ENCODE data around the gene HOOK2.
A peak's percentile ranks its signal among the peaks of the same experiment; 100 is the strongest.

The HOOK2 gene

DNA sequence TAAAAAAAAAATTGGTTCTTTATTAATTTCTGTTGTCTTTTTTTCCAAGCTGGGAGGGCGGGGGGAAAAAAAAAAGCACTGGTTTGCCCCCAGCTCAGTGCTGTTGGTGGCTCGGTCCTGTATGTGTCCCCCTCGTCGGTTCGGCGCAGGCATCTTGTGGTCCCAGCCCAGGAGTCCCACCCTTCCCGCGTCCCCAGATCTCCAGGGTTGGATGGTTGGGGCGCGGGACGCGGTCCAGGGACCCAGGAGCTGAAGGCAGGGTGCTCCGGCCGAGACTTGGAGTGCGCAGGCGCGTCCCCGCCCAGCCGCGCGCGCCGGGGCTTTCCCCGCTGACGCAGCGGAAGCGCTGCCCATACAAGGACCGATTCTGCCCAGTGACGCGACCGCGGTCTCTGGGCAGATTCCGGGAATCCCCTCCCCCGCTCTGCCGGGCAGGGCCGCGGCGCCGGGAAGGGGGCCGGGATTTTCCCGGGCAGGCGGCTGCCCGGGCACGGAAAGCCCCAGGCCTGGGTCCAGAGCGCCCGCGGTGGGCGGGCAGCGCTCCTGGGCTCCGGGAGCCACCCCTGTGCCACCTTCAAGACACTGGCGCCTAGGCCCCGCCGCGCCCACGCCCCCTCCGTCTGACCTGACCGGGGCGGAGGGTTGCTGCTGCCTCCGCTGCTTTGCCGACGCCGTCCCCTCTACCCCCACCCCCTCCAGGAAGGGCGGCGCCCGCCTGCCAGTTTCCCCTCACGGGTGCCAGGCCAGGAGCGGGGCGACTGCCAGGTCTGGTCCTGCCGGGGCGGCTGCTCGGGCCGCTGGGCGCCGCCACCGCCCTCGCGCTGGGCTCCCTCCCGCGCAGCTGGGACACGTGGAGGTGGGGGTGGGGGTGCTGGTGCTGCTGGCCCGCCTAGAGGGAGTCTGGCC lies 18.2 kb upstream of the HOOK2 start:
- peak; percentile 95 for DNase-seq

DNA sequence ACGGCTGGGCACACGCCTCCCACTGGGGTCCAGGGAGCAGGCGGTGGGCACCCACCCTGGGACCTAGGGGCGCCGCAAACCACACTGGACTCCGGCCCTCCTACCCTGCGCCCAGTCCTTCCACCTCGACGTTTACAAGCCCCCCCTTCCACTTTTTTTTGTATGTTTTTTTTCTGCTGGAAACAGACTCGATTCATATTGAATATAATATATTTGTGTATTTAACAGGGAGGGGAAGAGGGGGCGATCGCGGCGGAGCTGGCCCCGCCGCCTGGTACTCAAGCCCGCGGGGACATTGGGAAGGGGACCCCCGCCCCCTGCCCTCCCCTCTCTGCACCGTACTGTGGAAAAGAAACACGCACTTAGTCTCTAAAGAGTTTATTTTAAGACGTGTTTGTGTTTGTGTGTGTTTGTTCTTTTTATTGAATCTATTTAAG lies 17.5 kb upstream of the HOOK2 start:
- DNase-seq = no peak

DNA sequence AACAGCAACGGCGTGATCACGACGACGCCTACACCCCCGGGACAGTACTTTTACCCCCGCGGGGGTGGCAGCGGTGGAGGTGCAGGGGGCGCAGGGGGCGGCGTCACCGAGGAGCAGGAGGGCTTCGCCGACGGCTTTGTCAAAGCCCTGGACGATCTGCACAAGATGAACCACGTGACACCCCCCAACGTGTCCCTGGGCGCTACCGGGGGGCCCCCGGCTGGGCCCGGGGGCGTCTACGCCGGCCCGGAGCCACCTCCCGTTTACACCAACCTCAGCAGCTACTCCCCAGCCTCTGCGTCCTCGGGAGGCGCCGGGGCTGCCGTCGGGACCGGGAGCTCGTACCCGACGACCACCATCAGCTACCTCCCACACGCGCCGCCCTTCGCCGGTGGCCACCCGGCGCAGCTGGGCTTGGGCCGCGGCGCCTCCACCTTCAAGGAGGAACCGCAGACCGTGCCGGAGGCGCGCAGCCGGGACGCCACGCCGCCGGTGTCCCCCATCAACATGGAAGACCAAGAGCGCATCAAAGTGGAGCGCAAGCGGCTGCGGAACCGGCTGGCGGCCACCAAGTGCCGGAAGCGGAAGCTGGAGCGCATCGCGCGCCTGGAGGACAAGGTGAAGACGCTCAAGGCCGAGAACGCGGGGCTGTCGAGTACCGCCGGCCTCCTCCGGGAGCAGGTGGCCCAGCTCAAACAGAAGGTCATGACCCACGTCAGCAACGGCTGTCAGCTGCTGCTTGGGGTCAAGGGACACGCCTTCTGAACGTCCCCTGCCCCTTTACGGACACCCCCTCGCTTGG lies 16.9 kb upstream of the HOOK2 start:
- peak; percentile 73 for DNase-seq

DNA sequence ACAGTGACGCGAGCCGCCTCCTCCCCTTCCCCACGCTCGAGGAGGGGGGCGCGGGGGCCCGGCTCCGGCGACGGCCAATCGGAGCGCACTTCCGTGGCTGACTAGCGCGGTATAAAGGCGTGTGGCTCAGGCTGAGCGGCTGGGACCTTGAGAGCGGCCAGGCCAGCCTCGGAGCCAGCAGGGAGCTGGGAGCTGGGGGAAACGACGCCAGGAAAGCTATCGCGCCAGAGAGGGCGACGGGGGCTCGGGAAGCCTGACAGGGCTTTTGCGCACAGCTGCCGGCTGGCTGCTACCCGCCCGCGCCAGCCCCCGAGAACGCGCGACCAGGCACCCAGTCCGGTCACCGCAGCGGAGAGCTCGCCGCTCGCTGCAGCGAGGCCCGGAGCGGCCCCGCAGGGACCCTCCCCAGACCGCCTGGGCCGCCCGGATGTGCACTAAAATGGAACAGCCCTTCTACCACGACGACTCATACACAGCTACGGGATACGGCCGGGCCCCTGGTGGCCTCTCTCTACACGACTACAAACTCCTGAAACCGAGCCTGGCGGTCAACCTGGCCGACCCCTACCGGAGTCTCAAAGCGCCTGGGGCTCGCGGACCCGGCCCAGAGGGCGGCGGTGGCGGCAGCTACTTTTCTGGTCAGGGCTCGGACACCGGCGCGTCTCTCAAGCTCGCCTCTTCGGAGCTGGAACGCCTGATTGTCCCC lies 16.1 kb upstream of the HOOK2 start, which contains the start of gene JUNB:
Gene JUNB (plus strand): TSS at position 142 of the 706 bp plus-strand sequence. CDS start 286 bp downstream, at position 428.
- DNase-seq = peak; percentile 98

DNA sequence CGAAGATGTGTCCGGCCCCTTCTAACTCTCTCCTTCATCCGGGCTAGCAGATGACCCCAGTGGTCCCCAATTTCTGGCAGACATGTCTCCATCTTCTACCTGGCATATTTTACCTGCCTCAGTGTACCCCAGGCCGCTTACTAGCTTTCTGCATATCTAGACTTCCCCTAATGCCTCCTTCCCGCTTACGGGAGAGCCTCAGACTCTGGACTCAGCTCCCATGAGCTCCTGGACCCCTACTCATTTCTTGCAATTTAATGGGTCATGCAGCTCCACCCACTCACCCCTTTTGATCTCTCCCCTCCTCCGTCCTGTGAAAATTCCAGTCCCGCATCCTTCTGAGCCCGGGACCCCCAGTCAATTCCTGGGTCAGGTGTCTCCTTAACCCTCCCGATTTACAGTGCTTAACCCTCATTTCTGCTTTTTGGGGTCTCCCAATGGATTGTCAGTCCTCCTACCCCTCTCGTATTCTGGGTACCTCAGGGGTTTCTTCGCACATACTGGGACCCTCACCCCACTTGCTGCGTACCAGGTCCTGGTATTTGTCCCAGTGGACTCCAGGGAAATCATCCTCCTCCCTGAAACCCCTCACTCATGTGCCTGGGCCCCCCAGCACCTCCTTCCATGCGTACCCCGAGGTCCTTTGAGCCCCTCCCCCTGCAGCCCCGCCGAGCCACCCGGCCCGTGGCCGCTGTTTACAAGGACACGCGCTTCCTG lies 15.4 kb upstream of the HOOK2 start:
- DNase-seq = no peak

DNA sequence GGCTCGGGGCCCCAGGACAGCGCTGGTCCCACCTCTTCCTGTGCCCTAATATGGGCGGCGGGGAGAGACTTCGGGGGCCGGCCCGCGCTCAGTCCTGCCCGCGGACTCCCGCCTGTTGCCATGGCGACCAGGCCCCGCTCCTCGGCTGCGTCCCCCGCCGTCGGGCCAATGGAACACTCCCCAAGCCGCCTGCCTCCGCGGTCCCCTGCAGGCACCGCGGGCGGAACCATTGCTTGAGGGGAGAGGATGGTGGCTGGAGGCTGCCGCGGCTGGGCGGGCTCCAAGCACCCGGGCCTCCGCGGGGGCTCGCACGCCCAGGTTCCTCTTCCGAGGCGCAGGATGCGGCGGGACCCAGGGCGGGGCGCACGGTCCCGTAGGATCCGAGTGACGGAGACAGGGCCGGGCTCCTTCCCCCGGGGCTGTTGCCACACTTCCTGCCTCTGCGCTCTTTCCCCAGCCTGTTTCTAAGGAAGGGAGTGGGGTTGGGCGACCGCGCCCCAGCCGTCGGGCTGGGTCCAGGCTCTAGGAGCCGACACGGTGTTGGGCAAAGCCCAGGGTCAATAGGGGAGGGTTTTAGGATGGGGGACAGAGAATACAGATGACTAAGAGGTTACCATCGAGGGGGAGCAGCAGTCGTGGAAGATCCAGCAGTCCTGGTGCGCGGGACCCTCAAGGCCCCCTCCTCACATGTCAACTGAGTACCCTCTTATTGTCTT lies 14.7 kb upstream of the HOOK2 start:
- DNase-seq = peak; percentile 97

DNA sequence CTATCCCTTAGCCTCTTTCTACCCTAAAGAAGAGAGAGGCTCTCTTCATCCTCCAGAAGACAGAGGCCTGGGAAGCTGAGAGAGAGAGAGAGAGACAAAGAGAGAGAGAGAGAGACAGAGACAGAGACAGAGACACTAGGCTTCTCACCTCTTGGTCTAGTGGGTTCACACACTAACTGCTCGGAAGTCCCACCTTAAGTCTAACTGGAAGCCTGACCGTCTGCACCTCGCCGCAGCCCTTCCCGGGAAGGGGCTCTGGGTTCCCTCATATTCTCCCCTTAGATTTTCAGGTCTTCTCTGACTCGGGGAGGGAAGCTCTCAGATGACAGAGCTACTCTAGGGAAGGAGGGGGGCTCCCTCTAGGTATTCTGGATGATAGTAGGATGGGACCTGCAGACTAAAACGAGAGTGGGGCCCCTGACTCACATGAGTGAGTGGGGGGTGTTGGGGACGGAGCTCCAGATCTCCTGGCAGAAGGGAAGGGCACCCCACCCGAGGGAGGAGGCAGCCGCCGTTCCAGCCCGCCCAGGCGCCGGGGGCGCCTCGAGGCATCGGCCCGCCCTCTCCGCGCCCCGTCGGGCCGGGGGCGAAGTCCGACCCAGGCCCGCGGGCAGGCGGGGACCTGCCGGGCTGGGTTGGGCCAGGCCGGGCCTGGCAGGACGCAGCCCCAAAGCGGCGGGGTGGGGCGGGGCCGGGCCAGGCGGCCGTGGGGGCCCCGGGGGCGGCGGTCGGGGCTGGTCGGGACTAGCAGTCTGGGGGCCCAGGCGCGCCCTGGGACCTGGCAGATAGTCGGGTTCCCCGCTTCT lies 13.9 kb upstream of the HOOK2 start:
- peak; percentile 39 for DNase-seq

DNA sequence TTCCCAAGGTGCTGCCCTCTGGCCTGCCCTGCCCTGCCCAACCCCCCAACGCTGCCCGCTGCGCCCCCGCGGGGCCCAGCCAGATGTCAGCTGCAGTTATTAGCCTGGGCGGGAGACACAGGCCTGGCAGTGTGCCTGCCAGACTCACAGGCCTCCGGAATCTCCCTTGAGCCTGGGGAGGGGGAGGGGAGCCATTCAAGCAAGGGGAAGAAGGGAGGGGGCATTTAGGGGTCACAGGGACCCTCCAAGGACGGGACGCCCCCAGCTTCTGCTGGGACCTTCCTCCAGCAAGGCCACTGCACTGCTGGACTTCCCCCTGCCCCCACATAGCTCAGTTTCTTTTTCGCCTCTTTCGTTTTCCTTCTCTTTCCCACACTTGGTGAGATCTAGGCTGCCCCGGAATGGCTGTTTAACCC lies 13.3 kb upstream of the HOOK2 start:
- peak; percentile 63 for DNase-seq

DNA sequence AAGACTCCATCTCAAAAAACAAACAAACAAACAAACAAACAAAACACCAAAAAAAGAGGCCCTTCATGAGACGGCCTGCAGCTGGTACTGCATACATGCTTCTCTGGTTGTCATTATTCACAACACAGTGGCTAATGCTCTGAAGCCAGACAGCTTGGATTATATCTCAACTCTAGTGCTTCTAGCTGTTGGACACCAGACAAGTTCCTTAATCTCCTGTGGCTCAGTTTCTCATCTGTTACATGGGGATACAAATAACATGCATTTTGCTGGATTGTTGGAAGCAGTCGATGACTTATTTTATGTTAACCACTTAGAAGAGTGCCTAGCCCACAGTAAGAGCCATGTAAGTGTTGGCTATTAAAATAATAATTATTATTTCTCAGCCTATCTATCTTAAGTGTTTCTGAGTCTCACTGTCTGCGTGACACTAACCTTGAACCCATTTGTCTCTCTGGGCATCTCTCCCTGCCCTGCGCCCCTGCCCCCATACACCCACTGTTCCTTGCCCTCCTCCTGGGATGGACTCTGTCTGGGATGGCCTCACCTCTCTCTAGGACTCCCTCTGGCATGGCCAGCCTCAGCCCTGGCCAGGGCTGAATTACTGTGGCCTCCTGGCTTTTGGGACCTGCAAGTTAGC lies 12.8 kb upstream of the HOOK2 start:
- DNase-seq = no peak

DNA sequence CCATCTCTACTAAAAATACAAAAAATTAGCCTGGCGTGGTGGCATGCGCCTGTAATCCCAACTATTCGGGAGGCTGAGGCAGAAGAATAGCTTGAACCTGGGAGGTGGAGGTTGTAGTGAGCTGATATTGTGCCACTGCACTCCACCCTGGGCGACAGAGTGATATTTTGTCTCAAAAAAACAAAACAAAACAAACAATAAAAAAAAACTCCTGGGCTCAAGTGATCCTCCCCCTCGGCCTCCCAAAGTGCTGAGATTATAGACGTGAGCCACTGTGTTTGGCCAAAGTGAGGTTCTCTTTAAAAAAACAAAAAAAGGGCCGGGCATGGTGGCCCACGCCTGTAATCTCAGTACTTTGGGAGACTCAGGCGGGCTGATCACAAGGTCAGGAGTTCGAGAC lies 12.1 kb upstream of the HOOK2 start:
- DNase-seq = no peak

DNA sequence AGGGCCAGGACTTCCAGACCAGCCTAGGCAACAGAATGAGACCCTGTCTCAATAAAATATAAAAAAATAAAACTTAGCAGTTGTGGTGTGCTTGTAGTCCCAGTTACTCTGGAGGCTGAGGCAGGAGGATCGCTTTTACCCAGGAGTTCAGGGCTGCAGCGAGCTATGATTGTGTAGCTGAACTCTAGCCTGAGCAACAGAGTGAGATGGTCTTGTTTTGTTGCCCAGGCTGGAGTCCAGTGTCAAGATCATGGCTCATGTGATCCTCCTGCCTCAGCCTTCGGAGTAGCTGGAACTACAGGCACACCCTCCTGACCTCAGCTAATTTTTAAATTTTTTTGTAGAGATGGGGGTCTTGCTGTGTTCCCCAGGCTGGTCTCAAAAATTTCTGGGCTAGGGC lies 11.6 kb upstream of the HOOK2 start:
- DNase-seq = no peak

DNA sequence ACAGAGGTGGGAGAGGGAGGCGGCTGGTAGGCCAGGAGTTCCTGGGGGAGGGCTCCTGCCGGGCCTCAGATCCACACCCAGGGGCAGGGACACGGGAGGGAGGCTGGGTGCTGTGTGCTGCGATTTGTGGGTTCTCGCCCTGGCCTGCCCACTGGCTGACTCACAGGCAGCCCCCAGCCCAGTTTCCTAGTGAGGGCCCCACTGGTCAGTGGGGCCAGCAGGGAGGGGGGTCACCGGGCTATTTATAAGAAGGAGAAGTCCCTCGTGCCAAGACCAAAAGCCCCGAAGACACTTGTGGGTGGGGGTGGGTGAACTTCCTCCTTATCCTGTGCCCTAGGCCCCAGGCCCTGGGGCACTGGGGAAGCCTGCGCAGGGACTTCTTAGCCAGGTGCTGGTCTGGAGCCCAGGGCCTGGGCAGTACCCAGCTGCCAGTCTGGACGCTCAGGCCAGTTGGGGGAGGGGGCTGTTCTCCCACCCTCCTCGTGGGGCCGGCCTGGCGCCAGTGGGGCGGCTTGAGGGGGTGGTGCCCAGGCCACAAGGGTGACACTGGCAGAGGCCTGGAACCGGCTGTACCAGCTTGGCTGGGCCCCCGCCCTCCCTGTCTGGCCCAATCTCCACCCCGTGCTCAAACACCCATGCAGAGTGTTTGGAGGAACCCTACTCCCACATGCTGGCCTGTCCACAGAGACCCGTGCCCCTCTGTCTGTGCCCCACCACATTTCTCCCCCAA lies 11.0 kb upstream of the HOOK2 start:
- peak; percentile 38 for DNase-seq

DNA sequence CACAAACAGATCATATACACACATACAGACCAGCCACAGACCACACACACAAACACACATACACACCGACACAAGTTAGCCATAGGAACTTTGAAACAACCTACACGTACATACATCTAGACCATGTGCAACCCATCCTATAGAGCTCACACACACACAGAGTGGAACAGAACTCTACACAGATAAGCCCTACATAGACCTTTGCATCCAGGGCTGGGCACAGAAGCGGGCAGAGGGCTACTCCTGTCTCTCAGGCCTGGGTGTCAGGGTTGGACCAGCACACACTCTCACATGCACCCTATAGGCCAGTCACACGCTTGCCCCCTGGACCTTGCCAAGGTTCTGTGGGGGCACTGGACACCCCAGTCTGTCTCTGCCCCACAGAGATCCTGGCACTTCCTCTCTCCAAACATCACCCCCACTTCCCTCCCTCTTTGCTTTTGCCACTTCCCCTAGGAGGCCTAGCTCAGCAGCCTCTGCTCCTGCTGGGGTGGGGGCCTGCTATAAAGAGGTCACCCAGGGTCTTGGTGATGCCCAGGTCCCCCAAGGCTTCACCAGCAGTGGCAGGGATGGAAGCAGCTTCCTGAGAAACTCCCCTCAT lies 10.2 kb upstream of the HOOK2 start:
- DNase-seq = no peak

DNA sequence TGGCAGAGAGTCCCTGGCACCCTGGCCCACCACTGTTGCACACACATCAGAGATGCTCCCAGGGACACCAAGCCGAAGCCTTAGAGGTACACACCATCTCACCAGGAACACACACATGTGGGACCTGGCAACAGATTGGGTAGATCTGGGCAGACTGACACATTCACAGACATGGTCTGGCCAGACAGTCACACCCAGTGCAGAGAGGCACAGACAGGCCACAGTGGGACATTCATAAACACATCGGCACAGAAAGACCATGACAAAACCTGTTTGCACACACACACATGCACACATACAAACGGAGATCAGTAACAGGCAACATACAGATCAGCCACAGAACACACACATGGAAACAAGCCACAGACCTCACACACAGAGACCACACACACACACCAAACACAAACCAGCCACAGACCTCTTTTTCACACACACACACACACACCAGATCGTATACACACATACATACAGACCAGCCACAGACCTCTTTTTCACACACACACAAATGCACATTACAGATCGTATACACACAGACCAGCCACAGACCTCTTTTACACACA lies 9.6 kb upstream of the HOOK2 start:
- DNase-seq = peak; percentile 77

DNA sequence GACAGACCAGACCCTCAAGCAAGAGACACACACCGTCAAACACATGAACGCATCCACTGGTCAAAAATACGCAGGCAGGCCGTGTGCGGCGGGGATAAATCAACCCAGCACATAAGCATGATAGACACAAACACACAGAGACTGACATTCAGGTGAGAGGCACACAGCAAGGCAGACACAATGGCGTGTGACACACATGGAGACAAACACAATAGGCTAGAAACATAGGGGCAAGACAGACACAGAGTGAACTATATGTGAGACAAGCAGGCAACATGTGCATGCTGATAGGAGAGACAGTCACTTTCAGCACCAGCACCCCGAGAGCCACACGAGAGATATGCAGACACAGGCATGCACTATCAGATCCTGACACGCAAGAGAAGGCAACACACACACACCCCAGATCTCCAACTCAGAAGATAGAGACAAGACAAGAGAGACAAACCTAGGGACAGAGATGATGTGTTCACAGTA lies 9.1 kb upstream of the HOOK2 start:
- DNase-seq = peak; percentile 45

DNA sequence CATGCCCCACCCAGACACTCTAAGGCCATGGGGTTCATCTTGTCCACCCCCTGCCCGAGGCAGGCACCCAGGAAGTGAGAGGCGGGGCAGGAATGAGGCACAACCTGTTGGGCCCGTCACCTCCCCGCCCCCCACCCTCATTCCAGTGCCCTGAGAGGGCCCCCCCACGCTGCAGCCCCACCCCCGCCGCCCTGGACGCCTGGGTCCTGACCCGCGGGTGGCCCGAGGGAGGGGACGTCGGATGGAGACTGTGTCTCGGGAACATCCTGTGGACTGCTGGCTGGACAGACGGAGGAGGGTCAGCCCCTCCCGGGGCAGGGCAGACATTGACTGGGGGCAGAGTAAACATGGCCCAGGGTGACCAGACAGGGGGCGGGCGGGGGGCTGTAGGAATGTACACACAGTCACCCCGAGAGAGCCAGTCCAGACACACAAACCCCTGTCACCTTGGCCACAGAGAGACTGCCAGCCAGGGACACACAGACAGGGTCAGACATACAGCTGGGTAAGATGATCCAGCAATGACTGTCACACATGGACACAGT lies 8.6 kb upstream of the HOOK2 start:
- no peak for DNase-seq

DNA sequence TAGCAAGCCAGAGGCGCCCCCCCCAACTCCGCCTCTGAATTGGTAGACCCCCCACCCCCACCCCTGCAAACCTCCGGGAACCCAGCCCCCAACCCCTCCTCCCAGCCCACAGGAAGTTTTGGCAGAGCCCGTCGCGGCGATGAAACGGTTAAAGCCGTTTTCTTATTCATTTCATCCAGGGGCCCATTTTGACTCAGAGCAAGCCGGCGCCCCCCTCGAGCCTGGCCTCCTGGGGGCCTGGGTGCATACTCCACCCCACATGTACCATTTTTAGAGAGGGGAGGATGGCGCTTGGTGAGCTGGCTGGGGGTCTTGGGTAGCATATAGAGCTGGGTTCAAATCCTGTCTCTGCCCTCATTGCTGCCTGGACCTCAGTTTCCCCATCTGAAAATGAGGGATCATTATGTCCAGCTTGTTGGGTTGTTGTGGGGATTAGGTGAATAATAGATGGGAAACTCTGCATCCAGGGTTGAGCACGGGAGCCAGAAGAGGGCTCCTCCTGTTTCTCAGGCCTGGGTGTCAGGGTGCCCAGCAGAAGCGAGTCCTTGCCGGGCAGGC lies 8.0 kb upstream of the HOOK2 start:
- peak; percentile 29 for DNase-seq

All from CD4-positive, alpha-beta T cell treated with Interleukin-4 for 4 hours (primary cell).